Measurements from ENCODE around the gene RGS3. TPM values are rescaled to one million over a fixed set of nuclear protein-coding genes. Genes with fewer than 3 reads are reported as not detected.

Gene RGS3
- total and polyA plus RNA-seq, 2 of the 13 experiments (the other 11 are each of a cell fraction or from before 2014, with no cell fraction given): 17.1 to 28.8 TPM

DNA sequence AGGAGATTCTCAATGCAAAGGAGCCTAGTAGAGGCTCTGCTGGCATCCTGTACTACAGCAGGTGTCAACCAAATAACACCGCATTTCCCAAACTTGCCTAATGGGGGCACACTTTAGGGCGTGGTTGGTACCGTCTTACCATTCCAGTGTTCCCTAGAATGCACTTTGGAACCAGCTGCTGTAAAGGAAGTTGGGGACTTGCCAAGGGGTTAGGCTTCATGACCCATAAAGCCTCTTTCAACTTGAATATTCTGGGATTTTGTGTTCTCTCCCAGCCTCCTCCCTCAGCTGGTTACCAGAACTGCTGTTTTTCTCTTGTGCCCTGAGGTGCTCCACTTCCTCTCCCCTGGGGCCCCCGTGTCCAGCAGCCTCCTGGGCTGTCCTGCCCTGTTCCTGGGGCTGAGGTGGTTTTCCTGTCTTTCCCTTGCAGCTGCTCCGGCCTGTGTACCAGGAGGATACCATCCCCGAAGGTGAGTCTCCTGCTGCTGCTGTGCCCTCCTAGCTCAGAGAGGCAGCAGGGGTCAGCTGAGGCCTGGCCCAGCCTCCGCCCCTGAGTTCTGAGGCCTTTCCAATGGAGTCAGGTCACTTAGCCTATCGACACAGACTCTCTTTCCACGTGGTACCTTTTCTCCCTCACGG, 44.7 kb downstream of the RGS3 start (continued):
- TF ChIP-seq TSC22D2 (CRISPR knock-in tag; IDR thresholded peaks at IDR 0.05; ENCODE audit: borderline replicate concordance) (no peak), DBP (CRISPR knock-in tag; IDR thresholded peaks at IDR 0.05; ENCODE audit: not compliant biosample characterization) (no peak), ETV5 (CRISPR knock-in tag; IDR thresholded peaks at IDR 0.05; ENCODE audit: borderline replicate concordance) (peak; percentile 45; the same call in 1 of the 2 replicates), ZNF839 (CRISPR knock-in tag; IDR thresholded peaks at IDR 0.05; ENCODE audit: borderline replicate concordance) (no peak), ZNF670 (CRISPR knock-in tag; IDR thresholded peaks at IDR 0.05; ENCODE audit: borderline replicate concordance) (no peak), GTF2F1 (IDR thresholded peaks at IDR 0.05; ENCODE audit: low read length) (no peak), TEAD2 (CRISPR knock-in tag; IDR thresholded peaks at IDR 0.05) (no peak), XBP1 (CRISPR knock-in tag; IDR thresholded peaks at IDR 0.05) (no peak), PRPF4 (IDR thresholded peaks at IDR 0.05; ENCODE audit: low read depth, low read length, poor library complexity, severe bottlenecking) (no peak), ZNF20 (CRISPR knock-in tag; IDR thresholded peaks at IDR 0.05) (no peak), FOXP4 (CRISPR knock-in tag; IDR thresholded peaks at IDR 0.05) (0 out of 2 replicates have a peak, but pooled peaks have one; percentile 27)
- TF ChIP-seq, protein P1, sequence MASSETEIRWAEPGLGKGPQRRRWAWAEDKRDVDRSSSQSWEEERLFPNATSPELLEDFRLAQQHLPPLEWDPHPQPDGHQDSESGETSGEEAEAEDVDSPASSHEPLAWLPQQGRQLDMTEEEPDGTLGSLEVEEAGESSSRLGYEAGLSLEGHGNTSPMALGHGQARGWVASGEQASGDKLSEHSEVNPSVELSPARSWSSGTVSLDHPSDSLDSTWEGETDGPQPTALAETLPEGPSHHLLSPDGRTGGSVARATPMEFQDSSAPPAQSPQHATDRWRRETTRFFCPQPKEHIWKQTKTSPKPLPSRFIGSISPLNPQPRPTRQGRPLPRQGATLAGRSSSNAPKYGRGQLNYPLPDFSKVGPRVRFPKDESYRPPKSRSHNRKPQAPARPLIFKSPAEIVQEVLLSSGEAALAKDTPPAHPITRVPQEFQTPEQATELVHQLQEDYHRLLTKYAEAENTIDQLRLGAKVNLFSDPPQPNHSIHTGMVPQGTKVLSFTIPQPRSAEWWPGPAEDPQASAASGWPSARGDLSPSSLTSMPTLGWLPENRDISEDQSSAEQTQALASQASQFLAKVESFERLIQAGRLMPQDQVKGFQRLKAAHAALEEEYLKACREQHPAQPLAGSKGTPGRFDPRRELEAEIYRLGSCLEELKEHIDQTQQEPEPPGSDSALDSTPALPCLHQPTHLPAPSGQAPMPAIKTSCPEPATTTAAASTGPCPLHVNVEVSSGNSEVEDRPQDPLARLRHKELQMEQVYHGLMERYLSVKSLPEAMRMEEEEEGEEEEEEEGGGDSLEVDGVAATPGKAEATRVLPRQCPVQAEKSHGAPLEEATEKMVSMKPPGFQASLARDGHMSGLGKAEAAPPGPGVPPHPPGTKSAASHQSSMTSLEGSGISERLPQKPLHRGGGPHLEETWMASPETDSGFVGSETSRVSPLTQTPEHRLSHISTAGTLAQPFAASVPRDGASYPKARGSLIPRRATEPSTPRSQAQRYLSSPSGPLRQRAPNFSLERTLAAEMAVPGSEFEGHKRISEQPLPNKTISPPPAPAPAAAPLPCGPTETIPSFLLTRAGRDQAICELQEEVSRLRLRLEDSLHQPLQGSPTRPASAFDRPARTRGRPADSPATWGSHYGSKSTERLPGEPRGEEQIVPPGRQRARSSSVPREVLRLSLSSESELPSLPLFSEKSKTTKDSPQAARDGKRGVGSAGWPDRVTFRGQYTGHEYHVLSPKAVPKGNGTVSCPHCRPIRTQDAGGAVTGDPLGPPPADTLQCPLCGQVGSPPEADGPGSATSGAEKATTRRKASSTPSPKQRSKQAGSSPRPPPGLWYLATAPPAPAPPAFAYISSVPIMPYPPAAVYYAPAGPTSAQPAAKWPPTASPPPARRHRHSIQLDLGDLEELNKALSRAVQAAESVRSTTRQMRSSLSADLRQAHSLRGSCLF (CRISPR knock-in tag; IDR thresholded peaks at IDR 0.05; ENCODE audit: borderline replicate concordance): no peak
- TF ChIP-seq, protein P2, sequence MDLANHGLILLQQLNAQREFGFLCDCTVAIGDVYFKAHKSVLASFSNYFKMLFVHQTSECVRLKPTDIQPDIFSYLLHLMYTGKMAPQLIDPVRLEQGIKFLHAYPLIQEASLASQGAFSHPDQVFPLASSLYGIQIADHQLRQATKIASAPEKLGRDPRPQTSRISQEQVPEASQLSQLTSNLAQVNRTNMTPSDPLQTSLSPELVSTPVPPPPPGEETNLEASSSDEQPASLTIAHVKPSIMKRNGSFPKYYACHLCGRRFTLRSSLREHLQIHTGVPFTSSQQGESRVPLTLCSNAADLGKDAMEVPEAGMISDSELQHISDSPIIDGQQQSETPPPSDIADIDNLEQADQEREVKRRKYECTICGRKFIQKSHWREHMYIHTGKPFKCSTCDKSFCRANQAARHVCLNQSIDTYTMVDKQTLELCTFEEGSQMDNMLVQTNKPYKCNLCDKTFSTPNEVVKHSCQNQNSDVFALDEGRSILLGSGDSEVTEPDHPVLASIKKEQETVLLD (CRISPR knock-in tag; IDR thresholded peaks at IDR 0.05; ENCODE audit: low read depth): no peak
- TF ChIP-seq, protein P3, sequence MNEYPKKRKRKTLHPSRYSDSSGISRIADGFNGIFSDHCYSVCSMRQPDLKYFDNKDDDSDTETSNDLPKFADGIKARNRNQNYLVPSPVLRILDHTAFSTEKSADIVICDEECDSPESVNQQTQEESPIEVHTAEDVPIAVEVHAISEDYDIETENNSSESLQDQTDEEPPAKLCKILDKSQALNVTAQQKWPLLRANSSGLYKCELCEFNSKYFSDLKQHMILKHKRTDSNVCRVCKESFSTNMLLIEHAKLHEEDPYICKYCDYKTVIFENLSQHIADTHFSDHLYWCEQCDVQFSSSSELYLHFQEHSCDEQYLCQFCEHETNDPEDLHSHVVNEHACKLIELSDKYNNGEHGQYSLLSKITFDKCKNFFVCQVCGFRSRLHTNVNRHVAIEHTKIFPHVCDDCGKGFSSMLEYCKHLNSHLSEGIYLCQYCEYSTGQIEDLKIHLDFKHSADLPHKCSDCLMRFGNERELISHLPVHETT (CRISPR knock-in tag; conservative IDR thresholded peaks at IDR 0.05): no peak
